Naive thymus-derived CD4-positive, alpha-beta T cell (primary cell): ENCODE results near the gene IL1R1. TPM values are rescaled to one million over a fixed set of nuclear protein-coding genes. Genes with fewer than 3 reads are reported as not detected.
A peak's percentile ranks its signal among the peaks of the same experiment; 100 is the strongest.
"Not testable (repeated sequence)": the region's sequence is repeated elsewhere in the genome, so short reads cannot be mapped to it uniquely, and the experiment has no call there.

ENCODE experiments used
- ATAC-seq: fragments of 150-1000 bp; cut with Tn5 transposase; 2 replicates; pipeline ENCODE4 v1.10.0; 2021; ENCODE audit warnings: mild to moderate bottlenecking, moderate library complexity
- CTCF ChIA-PET: fragments of 350-600 bp; sonication (Branson Sonifier 250); formaldehyde crosslinking; loops from one replicate; lab custom pipeline; 2021; ENCODE audit warnings: antibody characterized with exemption; lab: Charles Lee
- POLR2A ChIA-PET: fragments of 350-600 bp; sonication (Branson Sonifier 250); formaldehyde crosslinking; loops from one replicate; lab custom pipeline; 2021; ENCODE audit warnings: antibody characterized with exemption, inconsistent platforms; lab: Charles Lee
- DNase-seq, 9 donors: peaks; one replicate each; pipeline versions ENCODE4 v3.0.0 to v3.0.0-alpha.2; 2020 to 2022; ENCODE audit warnings: mixed read lengths in 1 of 9
- H3K27ac ChIP-seq: one replicate; pipeline ENCODE4 v1.7.0; 2013; ENCODE audit warnings: mild to moderate bottlenecking, low read depth, low read length, moderate library complexity
- H3K27me3 ChIP-seq, 2 donors: one replicate each; pipeline ENCODE4 v1.7.0; 2013; ENCODE audit warnings: low read length in 2 of 2, mild to moderate bottlenecking in 2 of 2, moderate library complexity in 2 of 2; ENCODE audit not compliant: control insufficient read depth in 2 of 2, insufficient read depth in 2 of 2
- H3K36me3 ChIP-seq, 3 experiments: 1 replicate in 2 of 3; 2 replicates in 1 of 3; pipeline ENCODE4 v1.7.0; 2013; ENCODE audit warnings: low read length in 3 of 3, mild to moderate bottlenecking in 3 of 3, moderate library complexity in 1 of 3; ENCODE audit not compliant: insufficient read depth in 3 of 3, control insufficient read depth in 2 of 3
- H3K4me1 ChIP-seq, 2 donors: one replicate each; pipeline ENCODE4 v1.7.0; 2013; ENCODE audit warnings: low read length in 2 of 2, mild to moderate bottlenecking in 2 of 2, moderate library complexity in 1 of 2; ENCODE audit not compliant: control insufficient read depth in 2 of 2, insufficient read depth in 2 of 2
- H3K4me3 ChIP-seq: 2 replicates; pipeline ENCODE4 v1.7.0; 2013; ENCODE audit warnings: mild to moderate bottlenecking, low read length
- H3K9me3 ChIP-seq, 3 experiments: 1 replicate in 2 of 3; 2 replicates in 1 of 3; pipeline ENCODE4 v1.7.0; 2013; ENCODE audit warnings: low read length in 3 of 3; ENCODE audit not compliant: control insufficient read depth in 2 of 3
- H3K27ac Mint-ChIP-seq, 9 donors: one replicate each; pipeline ENCODE4 v1.8.0; 2020 to 2022; ENCODE audit warnings: mixed read lengths in 9 of 9, mild to moderate bottlenecking in 8 of 9, moderate library complexity in 5 of 9, inconsistent platforms in 2 of 9
- H3K27me3 Mint-ChIP-seq, 5 donors: one replicate each; pipeline ENCODE4 v1.8.0; 2021 to 2022; ENCODE audit warnings: mixed read lengths in 5 of 5, mild to moderate bottlenecking in 1 of 5
- H3K36me3 Mint-ChIP-seq, 5 donors: one replicate each; pipeline ENCODE4 v1.8.0; 2020 to 2022; ENCODE audit warnings: mixed read lengths in 5 of 5, mild to moderate bottlenecking in 3 of 5, inconsistent platforms in 1 of 5
- H3K4me1 Mint-ChIP-seq, 7 donors: one replicate each; pipeline ENCODE4 v1.8.0; 2020 to 2022; ENCODE audit warnings: mixed read lengths in 7 of 7, mild to moderate bottlenecking in 3 of 7, inconsistent platforms in 1 of 7
- H3K4me3 Mint-ChIP-seq, 10 donors: one replicate each; pipeline ENCODE4 v1.8.0; 2020 to 2022; ENCODE audit warnings: mild to moderate bottlenecking in 10 of 10, mixed read lengths in 10 of 10, moderate library complexity in 6 of 10, inconsistent platforms in 2 of 10
- H3K9me3 Mint-ChIP-seq, 11 donors: one replicate each; pipeline ENCODE4 v1.8.0; 2020 to 2022; ENCODE audit warnings: mixed read lengths in 11 of 11, mild to moderate bottlenecking in 4 of 11, inconsistent platforms in 1 of 11, moderate library complexity in 1 of 11
- intact Hi-C, 2 donors: fragments of 100-400 bp; cut with micrococcal nuclease; formaldehyde crosslinking; loops; one replicate each; pipeline ENCODE4 v1.15.1; 2023
- polyA plus RNA-seq, 2 donors: library from polyadenylated mRNA; unstranded; fragments of 300-500 nt; fragmentation: Illumina TruSeq; gene quantifications; one replicate each; pipeline ENCODE4 v1.2.3, GENCODE V29; 2021
- total RNA-seq, 6 experiments: library from RNA in 5 of 6; stranded (reverse) in 5 of 6; gene quantifications; 1 replicate in 5 of 6; 2 replicates in 1 of 6; pipeline ENCODE4 v1.2.3 and lab custom pipeline; 2021 to 2026

The IL1R1 gene
- total and polyA plus RNA-seq, 7 experiments from 2014 or later: 0.17 to 1.5 (median 0.54) TPM; not detected in 2

DNA sequence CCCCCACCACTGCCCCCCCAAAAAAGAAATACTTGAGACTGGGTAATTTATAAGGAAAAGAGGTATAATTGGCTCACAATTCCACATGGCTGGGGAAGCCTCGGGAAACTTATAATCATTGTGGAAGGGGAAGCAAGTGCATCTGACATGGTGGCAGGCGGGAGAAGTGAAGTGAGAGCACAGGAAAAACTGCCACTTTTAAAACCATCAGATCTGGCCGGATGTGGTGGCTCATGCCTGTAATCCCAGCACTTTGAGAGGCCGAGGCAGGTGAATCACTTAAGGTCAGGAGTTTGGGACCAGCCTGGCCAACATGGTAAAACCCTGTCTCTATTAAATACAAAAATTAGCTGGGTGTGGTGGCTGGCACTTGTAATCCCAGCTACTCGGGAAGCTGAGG, 18.1 kb upstream of the IL1R1 start:
- POLR2A ChIA-PET: not testable (repeated sequence)

DNA sequence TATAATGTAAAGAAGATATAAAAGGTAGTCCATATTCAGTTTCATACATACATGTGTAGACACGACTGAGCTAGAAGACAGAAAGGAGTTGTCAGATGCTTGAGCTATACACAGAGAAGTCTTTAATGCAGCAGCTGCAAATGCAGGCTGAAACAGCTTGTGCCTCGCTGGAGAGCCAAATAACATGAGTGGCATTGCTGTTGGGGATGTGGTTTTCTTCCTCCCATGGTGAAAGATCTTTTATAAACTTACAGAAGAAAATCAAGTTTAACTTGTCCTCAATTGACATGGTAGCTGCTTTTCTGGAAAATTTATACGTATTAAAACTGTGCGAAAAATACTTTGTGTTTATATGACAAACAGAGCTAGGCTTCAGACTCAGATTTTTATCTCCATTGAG, 16.4 kb upstream of the IL1R1 start:
- H3K4me1 Mint-ChIP-seq: peaks cover 0 to 20% (median 6%) of the 10 kb centered on the region in 7 donors
- H3K27me3 Mint-ChIP-seq: peaks cover 0 to 8% (median 6%) of the 10 kb centered on the region in 5 donors
- no peaks in the 10 kb centered on the region for H3K4me1 ChIP-seq
- no peaks in the 10 kb centered on the region for H3K36me3 ChIP-seq
- no peaks in the 10 kb centered on the region for H3K27me3 ChIP-seq
- no peak overlapping the region for H3K4me3 Mint-ChIP-seq
- ChIA-PET CTCF (interaction anchor here (0.6 to 1.3 kb wide), 3 partner anchors 10 to 1558 kb away, joined by 3 to 4 read pairs (median 4); no protein-coding TSS in a partner anchor), POLR2A (interaction anchor here (0.9 kb wide), 1 partner anchor 9 kb away, joined by 6 read pairs; no protein-coding TSS in a partner anchor)
- H3K9me3 ChIP-seq: no peaks in the 10 kb centered on the region
- intact Hi-C loops: no loop called here
- DNase-seq (peak in 2 of 9 donors; percentile 4 to 10), ATAC-seq (no peak)
- no peak overlapping the region for H3K27ac ChIP-seq
- H3K27ac Mint-ChIP-seq: peak overlapping the region in 2 of 9 donors; percentile 1 to 65
- peaks cover 0 to 9% (median 4%) of the 10 kb centered on the region in 11 donors for H3K9me3 Mint-ChIP-seq
- H3K36me3 Mint-ChIP-seq: peaks cover 2 to 8% (median 4%) of the 10 kb centered on the region in 5 donors
- no peak overlapping the region for H3K4me3 ChIP-seq

More for the DNA sequence above, 18.1 kb upstream of the IL1R1 start:
- H3K36me3 ChIP-seq, ATAC-seq, H3K4me3 Mint-ChIP-seq, H3K27ac ChIP-seq, H3K36me3 Mint-ChIP-seq, H3K9me3 ChIP-seq, intact Hi-C loops, H3K4me1 ChIP-seq, H3K9me3 Mint-ChIP-seq, H3K27me3 Mint-ChIP-seq, DNase-seq, H3K27ac Mint-ChIP-seq, H3K4me3 ChIP-seq, H3K27me3 ChIP-seq: not testable (repeated sequence)
- peaks cover 0 to 20% (median 6%) of the 10 kb centered on the region in 7 donors for H3K4me1 Mint-ChIP-seq
- CTCF ChIA-PET: interaction anchor here (1.6 kb wide), 1 partner anchor 104 kb away, joined by 3 read pairs; no protein-coding TSS in a partner anchor

DNA sequence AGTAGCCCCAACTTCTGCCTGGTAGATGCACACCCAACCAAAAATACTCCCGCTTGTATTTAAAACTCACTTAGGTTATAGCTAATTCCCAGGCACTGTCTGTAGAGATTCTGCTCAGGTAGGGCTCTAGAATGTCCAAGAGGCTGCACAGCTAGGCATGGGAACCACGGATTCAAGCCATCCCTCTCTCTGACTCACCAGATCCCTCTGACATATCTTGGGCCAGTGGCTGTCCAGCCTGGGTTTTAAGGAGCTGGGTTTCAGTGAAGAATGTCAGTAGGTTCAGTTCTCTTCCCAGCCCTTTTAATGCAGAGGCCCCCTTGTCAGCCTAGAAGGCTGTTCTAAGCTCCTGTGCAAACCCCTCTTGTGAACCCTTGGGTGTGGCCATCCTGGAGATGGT, 15.9 kb upstream of the IL1R1 start:
- H3K27me3 Mint-ChIP-seq: peaks cover 0 to 11% (median 6%) of the 10 kb centered on the region in 5 donors
- Histone ChIP-seq H3K4me3 (no peak overlapping the region), H3K9me3 (no peaks in the 10 kb centered on the region), H3K4me1 (no peaks in the 10 kb centered on the region), H3K27ac (no peak overlapping the region), H3K27me3 (no peaks in the 10 kb centered on the region), H3K36me3 (no peaks in the 10 kb centered on the region)
- no peak for ATAC-seq
- H3K36me3 Mint-ChIP-seq: peaks cover 4 to 8% (median 5%) of the 10 kb centered on the region in 5 donors
- no peak overlapping the region for H3K4me3 Mint-ChIP-seq
- peak overlapping the region in 1 of 9 donors; percentile 32 for H3K27ac Mint-ChIP-seq
- POLR2A ChIA-PET: interaction anchor here (0.9 kb wide), 1 partner anchor 9 kb away, joined by 6 read pairs; no protein-coding TSS in a partner anchor
- peaks cover 0 to 20% (median 6%) of the 10 kb centered on the region in 7 donors for H3K4me1 Mint-ChIP-seq
- H3K9me3 Mint-ChIP-seq: peaks cover 0 to 11% (median 8%) of the 10 kb centered on the region in 11 donors
- intact Hi-C loops: no loop called here
- CTCF ChIA-PET: interaction anchor here (1.3 kb wide), 1 partner anchor 9 kb away, joined by 4 read pairs; no protein-coding TSS in a partner anchor
- DNase-seq: no peak

DNA sequence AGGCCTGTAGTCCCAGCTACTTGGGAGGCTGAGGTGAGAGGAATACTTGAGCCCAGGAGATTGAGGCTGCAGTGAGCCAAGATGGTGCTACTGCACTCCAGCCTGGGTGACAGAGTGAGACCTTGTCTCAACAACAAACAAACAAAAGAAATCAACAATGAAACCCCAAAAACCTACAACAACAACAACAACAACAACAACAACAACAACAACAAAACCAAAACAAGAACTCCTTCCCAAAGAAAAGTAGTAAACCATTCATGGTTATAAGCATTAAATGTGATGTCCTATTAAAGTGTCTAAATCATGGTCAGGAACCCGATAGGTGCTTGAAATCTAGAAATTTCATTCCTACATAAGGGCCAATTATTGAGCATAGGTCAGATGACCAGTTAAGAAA, 13.5 kb upstream of the IL1R1 start:
- intact Hi-C loops: no loop called here
- ATAC-seq (no peak), DNase-seq (no peak)
- Mint-ChIP-seq H3K27ac (no peak overlapping the region), H3K4me3 (no peak overlapping the region), H3K9me3 (peaks cover 3 to 26% (median 9%) of the 10 kb centered on the region in 11 donors), H3K36me3 (peaks cover 4 to 9% (median 5%) of the 10 kb centered on the region in 5 donors), H3K27me3 (peaks cover 0 to 14% (median 4%) of the 10 kb centered on the region in 5 donors), H3K4me1 (peaks cover 0 to 20% (median 6%) of the 10 kb centered on the region in 7 donors)
- H3K27ac ChIP-seq: no peak overlapping the region
- no peaks in the 10 kb centered on the region for H3K36me3 ChIP-seq
- no peaks in the 10 kb centered on the region for H3K9me3 ChIP-seq
- H3K27me3 ChIP-seq: no peaks in the 10 kb centered on the region
- no peaks in the 10 kb centered on the region for H3K4me1 ChIP-seq
- ChIA-PET POLR2A (no interaction called here), CTCF (no interaction called here)
- H3K4me3 ChIP-seq: no peak overlapping the region

DNA sequence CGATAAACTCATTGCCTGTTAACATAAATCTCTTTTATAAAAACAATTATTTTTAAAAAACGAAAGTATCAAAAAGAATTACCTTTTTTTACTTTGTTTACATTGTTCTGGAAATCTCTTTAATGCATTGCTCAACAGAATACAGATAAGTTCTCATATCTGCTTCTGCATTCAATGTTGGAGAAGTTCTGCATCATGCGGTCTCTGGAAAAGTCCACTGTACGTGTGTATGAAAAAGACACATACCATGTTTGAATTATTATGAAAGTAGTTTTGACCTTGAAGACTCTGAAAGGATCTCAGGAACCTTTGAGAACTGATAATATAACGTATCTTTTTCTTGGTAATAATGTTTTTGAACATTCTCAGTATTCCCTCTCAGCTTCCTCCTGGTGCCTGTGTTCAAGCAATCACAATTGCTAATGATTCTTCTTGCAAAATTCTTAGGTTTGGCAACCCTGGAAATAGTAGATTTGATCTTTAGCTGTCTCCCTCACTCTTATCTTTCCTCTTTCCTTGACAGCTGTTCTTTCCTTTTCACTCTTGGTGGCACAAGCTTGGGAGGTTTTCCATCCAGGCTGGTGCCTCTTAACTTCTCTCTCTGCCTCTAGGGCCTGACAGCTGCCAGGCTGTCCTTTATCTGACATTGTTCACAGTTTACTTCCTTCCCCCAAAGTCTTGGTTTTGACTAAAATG, 12.4 kb upstream of the IL1R1 start:
- Histone ChIP-seq H3K36me3 (no peaks in the 10 kb centered on the region), H3K4me3 (no peak overlapping the region), H3K4me1 (no peaks in the 10 kb centered on the region), H3K9me3 (no peaks in the 10 kb centered on the region), H3K27me3 (no peaks in the 10 kb centered on the region), H3K27ac (no peak overlapping the region)
- peaks cover 3 to 26% (median 9%) of the 10 kb centered on the region in 11 donors for H3K9me3 Mint-ChIP-seq
- POLR2A ChIA-PET: no interaction called here
- no peak overlapping the region for H3K4me3 Mint-ChIP-seq
- peaks cover 4 to 9% (median 5%) of the 10 kb centered on the region in 5 donors for H3K36me3 Mint-ChIP-seq
- intact Hi-C loops: no loop called here
- H3K27me3 Mint-ChIP-seq: peaks cover 0 to 14% (median 4%) of the 10 kb centered on the region in 5 donors
- DNase-seq: no peak
- ATAC-seq: peak; percentile 34
- no peak overlapping the region for H3K27ac Mint-ChIP-seq
- H3K4me1 Mint-ChIP-seq: peaks cover 0 to 19% (median 6%) of the 10 kb centered on the region in 7 donors
- CTCF ChIA-PET: no interaction called here

DNA sequence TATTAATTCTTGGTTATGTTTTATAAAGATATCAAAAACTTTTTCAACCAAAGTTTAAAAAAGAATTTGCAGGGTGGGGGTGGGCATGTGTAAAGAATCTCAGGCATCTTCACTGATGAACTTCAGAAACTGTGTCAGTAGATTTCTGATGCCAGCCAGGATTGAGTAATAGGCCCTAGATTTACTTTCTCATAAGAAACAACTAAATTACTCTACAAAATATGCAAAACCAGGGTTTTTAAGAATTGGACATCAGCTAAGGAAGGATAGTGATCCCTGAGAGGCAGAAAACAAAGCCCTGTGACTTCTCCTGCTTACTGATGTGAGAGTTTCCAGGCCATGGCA, 11.9 kb upstream of the IL1R1 start:
- Histone ChIP-seq H3K36me3 (no peaks in the 10 kb centered on the region), H3K27ac (no peak overlapping the region), H3K9me3 (no peaks in the 10 kb centered on the region), H3K27me3 (no peaks in the 10 kb centered on the region), H3K4me1 (no peaks in the 10 kb centered on the region), H3K4me3 (no peak overlapping the region)
- peaks cover 3 to 26% (median 9%) of the 10 kb centered on the region in 11 donors for H3K9me3 Mint-ChIP-seq
- ATAC-seq: no peak
- CTCF ChIA-PET: no interaction called here
- H3K27me3 Mint-ChIP-seq: peaks cover 0 to 14% (median 4%) of the 10 kb centered on the region in 5 donors
- intact Hi-C loops: no loop called here
- H3K27ac Mint-ChIP-seq: no peak overlapping the region
- POLR2A ChIA-PET: no interaction called here
- H3K36me3 Mint-ChIP-seq: peaks cover 4 to 9% (median 5%) of the 10 kb centered on the region in 5 donors
- H3K4me3 Mint-ChIP-seq: no peak overlapping the region
- no peak for DNase-seq
- peaks cover 0 to 14% (median 3%) of the 10 kb centered on the region in 7 donors for H3K4me1 Mint-ChIP-seq
